Measurements from ENCODE around the gene TSNAXIP1.

TSNAXIP1 gene

DNA sequence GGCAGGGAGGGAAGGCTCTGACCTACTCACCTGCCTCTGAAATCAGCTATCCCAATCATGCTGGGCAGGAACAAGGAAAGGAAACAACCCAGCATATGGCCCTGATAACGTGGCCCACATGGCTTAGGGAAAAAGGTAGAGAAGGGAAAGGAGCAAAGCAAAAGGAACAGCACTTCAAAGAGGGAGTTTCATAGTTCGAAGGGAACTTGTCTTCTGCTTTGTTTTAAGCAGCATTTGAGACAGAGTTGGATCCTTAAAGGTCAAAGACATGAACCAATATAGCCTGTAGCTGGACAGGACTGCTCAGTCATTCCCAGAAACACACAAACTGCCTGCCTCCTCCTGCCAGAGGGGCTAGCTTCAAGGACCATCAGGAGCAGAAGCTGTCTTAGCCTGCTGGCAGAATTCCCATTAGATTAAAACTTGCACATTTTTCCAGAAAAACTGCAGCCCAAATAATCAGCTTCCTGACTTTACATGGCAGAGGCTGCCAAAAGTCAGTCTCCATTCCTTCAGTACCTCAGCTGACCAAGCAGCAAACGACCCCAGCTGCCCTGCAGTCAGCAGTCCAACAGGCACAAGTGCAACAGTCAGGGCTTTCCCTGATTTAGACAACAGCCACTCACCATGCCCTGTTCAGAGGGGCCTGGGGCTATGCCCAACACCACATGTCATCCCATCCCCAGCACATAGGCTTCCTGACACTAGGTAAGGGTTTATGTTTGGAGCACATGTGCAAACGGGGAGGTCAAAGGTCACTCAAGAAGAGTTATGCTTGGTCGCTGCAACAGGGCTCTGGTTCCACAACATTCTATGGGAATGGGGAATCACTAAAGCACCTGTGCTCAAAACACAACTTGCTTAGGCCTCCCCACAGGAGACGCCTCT, 32.9 kb upstream of the TSNAXIP1 start:
- Histone ChIP-seq H3K36me3 (ENCODE audit: control insufficient read depth, insufficient read depth, low read length) (no peaks in the 10 kb centered on the region), H3K4me2 (ENCODE audit: low read length) (no peak overlapping the region), H3K9me3 (ENCODE audit: control insufficient read depth, low read length) (no peaks in the 10 kb centered on the region), H3K9ac (no peak overlapping the region), H3K27ac (no peak overlapping the region), H3K27me3 (ENCODE audit: control insufficient read depth, insufficient read depth, low read length) (no peaks in the 10 kb centered on the region), H2AFZ (no peak overlapping the region), H3K79me2 (peaks cover 7% of the 10 kb centered on the region), H3K4me1 (peaks cover 13% of the 10 kb centered on the region), H3K4me3 (ENCODE audit: low read depth, low read length) (no peak overlapping the region)
- TF ChIP-seq, protein P1, sequence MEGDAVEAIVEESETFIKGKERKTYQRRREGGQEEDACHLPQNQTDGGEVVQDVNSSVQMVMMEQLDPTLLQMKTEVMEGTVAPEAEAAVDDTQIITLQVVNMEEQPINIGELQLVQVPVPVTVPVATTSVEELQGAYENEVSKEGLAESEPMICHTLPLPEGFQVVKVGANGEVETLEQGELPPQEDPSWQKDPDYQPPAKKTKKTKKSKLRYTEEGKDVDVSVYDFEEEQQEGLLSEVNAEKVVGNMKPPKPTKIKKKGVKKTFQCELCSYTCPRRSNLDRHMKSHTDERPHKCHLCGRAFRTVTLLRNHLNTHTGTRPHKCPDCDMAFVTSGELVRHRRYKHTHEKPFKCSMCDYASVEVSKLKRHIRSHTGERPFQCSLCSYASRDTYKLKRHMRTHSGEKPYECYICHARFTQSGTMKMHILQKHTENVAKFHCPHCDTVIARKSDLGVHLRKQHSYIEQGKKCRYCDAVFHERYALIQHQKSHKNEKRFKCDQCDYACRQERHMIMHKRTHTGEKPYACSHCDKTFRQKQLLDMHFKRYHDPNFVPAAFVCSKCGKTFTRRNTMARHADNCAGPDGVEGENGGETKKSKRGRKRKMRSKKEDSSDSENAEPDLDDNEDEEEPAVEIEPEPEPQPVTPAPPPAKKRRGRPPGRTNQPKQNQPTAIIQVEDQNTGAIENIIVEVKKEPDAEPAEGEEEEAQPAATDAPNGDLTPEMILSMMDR (IDR thresholded peaks at IDR 0.05) = no peak

DNA sequence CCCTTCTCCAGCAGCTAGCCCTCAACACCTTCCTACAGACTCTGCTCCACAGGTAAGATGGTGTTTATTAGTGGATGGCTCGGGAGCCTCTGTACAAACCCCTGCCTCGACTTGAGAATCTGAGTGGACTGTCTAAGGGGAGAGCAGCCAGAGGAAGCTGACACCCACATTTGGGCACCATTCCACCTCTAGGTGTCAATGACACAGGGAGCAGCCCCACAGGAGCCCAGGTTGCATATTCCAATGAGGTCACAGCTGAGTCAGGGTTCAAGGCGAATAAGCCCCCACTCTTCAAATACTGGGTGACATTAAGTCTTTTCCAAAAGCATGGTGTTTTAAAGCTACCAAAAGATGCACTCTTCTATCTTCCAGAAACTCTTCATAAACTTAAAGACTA, 32.2 kb upstream of the TSNAXIP1 start:
- H3K9ac ChIP-seq = no peak overlapping the region
- H3K79me2 ChIP-seq = peaks cover 7% of the 10 kb centered on the region
- no peak overlapping the region for H3K27ac ChIP-seq
- TF ChIP-seq, protein P1 (IDR thresholded peaks at IDR 0.05) = no peak
- no peak overlapping the region for H3K4me2 ChIP-seq (ENCODE audit: low read length)
- no peak overlapping the region for H2AFZ ChIP-seq
- no peaks in the 10 kb centered on the region for H3K36me3 ChIP-seq (ENCODE audit: control insufficient read depth, insufficient read depth, low read length)
- H3K27me3 ChIP-seq (ENCODE audit: control insufficient read depth, insufficient read depth, low read length) = no peaks in the 10 kb centered on the region
- no peak overlapping the region for H3K4me3 ChIP-seq (ENCODE audit: low read depth, low read length)
- H3K9me3 ChIP-seq (ENCODE audit: control insufficient read depth, low read length) = no peaks in the 10 kb centered on the region
- peaks cover 13% of the 10 kb centered on the region for H3K4me1 ChIP-seq

DNA sequence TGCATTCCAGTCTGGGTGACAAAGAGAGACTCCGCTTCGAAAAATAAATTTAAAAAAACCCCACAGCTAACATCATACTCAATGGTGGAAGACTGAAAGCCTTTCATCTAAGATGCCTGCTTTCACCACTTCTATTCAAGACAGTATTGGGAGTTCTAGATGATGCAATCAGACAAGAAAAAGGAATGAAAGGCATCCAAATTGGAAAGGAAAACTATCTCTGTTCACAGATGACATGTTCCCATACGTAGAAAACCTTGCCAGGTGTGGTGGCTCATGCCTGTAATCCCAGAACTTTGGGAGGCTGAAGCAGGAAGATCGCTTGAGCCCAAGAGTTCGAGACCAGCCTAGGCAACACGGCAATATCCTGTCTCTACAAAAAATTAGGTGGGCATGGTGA, 31.4 kb upstream of the TSNAXIP1 start:
- Histone ChIP-seq H3K9ac (no peak overlapping the region), H3K27ac (no peak overlapping the region), H3K79me2 (peaks cover 12% of the 10 kb centered on the region), H3K9me3 (ENCODE audit: control insufficient read depth, low read length) (no peaks in the 10 kb centered on the region), H3K4me2 (ENCODE audit: low read length) (no peak overlapping the region), H2AFZ (no peak overlapping the region), H3K4me3 (ENCODE audit: low read depth, low read length) (no peak overlapping the region), H3K4me1 (peaks cover 13% of the 10 kb centered on the region), H3K27me3 (ENCODE audit: control insufficient read depth, insufficient read depth, low read length) (no peaks in the 10 kb centered on the region), H3K36me3 (ENCODE audit: control insufficient read depth, insufficient read depth, low read length) (no peaks in the 10 kb centered on the region)
- TF ChIP-seq, protein P1 (IDR thresholded peaks at IDR 0.05) = no peak

DNA sequence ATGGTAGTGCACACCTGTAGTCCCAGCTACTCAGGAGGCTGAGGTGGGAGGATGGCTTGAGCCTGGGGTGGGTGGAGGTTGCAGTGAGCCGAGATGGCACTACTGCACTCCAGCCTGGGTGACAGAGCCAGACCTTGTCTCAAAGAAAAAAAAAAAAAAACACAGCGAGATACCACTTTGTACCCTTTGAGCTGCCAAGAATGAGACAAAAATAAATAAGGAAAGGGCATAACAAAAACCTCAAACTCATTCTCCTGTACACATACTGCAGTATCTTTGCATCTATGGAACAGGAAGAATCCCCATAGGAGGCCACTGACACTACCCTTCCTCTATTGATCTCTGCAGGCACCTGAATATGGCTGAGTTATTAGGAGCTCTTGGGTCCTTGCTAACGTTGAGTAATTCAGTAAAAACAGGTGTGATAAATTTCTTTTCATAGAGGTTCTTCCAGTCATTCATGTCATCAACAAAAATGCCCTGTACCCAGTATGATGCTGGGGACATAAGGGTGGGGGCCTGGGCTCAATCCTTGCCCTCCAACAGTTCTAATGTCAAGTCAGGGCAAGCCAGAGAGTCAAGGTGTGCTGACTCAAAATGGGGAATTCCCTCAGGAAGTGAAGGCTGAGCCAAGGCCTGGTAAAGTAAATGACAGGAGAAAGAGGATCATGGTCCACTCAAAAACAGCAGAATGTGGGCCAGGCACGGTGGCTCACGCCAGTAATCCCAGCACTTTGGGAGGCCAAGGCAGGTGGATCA, 27.3 kb upstream of the TSNAXIP1 start:
- H3K9me3 ChIP-seq (ENCODE audit: control insufficient read depth, low read length) = no peaks in the 10 kb centered on the region
- H3K4me3 ChIP-seq (ENCODE audit: low read depth, low read length) = no peak overlapping the region
- H3K36me3 ChIP-seq (ENCODE audit: control insufficient read depth, insufficient read depth, low read length) = no peaks in the 10 kb centered on the region
- H3K79me2 ChIP-seq = peaks cover 22% of the 10 kb centered on the region
- no peak overlapping the region for H3K27ac ChIP-seq
- TF ChIP-seq, protein P1 (IDR thresholded peaks at IDR 0.05) = no peak
- no peak overlapping the region for H2AFZ ChIP-seq
- no peaks in the 10 kb centered on the region for H3K27me3 ChIP-seq (ENCODE audit: control insufficient read depth, insufficient read depth, low read length)
- H3K4me1 ChIP-seq = peaks cover under 1% of the 10 kb centered on the region
- H3K4me2 ChIP-seq (ENCODE audit: low read length) = no peak overlapping the region
- H3K9ac ChIP-seq = no peak overlapping the region
